Uterus (tissue), 2 donors: Measurements from ENCODE around the gene HOXD3.

Source experiments
- POLR2A ChIP-seq, 2 donors: fragments of 450-650 bp; IDR thresholded peaks; one replicate each; pipeline ENCODE4 v1.6.1; 2016; ENCODE audit warnings: antibody characterized with exemption in 2 of 2, mild to moderate bottlenecking in 1 of 2, moderate library complexity in 1 of 2
- TF ChIP-seq, protein P1 (sequence below), 4 experiments: fragments of 200-600 bp in 2 of 4; fragments of 450-650 bp in 2 of 4; sonication (generic) in 2 of 4; IDR thresholded peaks; one replicate each; pipeline ENCODE4 v1.5.1; 2016 to 2019; ENCODE audit warnings: antibody characterized with exemption in 4 of 4, mild to moderate bottlenecking in 2 of 4, moderate library complexity in 1 of 4

DNA sequence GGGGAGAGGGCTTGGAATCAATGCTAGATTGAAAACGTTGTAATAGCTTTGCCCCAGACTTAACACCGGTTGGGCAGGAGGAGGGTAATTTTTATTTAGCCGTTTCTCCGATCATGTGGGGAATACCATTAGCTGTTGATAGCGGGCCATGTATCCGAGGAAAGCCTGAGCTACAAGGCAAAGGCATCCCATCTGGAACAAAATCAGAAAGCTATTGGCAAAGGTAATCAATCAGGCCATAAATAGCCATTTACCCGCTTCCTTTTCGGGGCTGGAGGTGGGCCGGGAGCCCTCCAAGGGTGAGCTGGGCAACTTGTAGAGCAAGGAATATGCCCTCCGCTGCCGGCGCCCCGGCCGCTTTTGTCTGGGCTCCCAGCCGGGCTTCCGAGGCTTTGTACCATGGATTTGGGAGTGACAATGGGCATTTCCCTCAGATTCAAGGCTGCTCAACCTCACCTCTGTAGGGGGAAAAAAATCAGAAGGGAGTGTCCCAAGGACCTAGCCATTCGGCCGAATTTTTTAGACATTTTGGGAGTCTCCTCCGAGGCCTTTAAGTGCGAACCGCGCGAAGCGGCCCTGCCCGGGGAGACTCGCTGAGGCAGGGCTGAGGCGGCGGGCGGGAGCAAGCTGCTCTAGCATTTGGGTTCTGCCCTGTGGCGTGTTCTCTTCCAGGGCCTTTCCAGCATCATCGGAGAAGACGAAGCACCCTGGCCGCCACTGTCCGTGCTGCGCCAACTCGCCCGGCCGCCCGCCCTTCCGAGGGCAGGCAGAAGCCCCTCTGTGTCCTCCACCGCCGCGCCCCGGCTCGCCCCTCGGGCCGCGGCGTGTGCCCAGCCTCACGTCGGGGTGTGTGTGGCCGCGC lies 35.7 kb upstream of the HOXD3 start:
- TF ChIP-seq, protein P1, sequence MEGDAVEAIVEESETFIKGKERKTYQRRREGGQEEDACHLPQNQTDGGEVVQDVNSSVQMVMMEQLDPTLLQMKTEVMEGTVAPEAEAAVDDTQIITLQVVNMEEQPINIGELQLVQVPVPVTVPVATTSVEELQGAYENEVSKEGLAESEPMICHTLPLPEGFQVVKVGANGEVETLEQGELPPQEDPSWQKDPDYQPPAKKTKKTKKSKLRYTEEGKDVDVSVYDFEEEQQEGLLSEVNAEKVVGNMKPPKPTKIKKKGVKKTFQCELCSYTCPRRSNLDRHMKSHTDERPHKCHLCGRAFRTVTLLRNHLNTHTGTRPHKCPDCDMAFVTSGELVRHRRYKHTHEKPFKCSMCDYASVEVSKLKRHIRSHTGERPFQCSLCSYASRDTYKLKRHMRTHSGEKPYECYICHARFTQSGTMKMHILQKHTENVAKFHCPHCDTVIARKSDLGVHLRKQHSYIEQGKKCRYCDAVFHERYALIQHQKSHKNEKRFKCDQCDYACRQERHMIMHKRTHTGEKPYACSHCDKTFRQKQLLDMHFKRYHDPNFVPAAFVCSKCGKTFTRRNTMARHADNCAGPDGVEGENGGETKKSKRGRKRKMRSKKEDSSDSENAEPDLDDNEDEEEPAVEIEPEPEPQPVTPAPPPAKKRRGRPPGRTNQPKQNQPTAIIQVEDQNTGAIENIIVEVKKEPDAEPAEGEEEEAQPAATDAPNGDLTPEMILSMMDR (IDR thresholded peaks at IDR 0.05), result no peak
- TF ChIP-seq POLR2A (IDR thresholded peaks at IDR 0.05), result no peak
